Pancreas (tissue), 10 donors: ENCODE data around the gene MT1B. TPM values are rescaled to one million over a fixed set of nuclear protein-coding genes. Genes with fewer than 3 reads are reported as not detected.

Experiments used
- ATAC-seq, 4 donors: fragments of 200-7000 bp; cut with Tn5 transposase; one replicate each; pipeline versions ENCODE4 v1.8.0 to v1.9.1; 2020; ENCODE audit warnings: mild to moderate bottlenecking in 4 of 4, moderate library complexity in 4 of 4
- DNase-seq, 6 donors: peaks; one replicate each; pipeline ENCODE4 v3.0.0-alpha.2; 2020
- FAIRE-seq: peaks from 2 replicates; lab custom pipeline; 2012; peaks lifted over from hg19 to GRCh38; lab: Jason Lieb, UNC
- H3K27ac ChIP-seq, 4 donors: fragments of 200-600 bp; sonication (generic); 1 replicate in 3 of 4; 2 replicates in 1 of 4; pipeline versions ENCODE4 v1.5.0 to v1.8.0; 2020
- H3K27me3 ChIP-seq, 4 donors: fragments of 200-600 bp; one replicate each; pipeline ENCODE4 v1.8.0; 2021
- H3K36me3 ChIP-seq, 3 donors: fragments of 200-600 bp; sonication (generic) in 1 of 3; one replicate each; pipeline versions ENCODE4 v1.5.0 to v1.8.0; 2020 to 2021
- H3K4me1 ChIP-seq, 3 donors: fragments of 200-600 bp; one replicate each; pipeline ENCODE4 v1.8.0; 2021
- H3K4me3 ChIP-seq, 4 donors: fragments of 200-600 bp; sonication (generic) in 2 of 4; one replicate each; pipeline versions ENCODE4 v1.5.0 to v1.8.0; 2020 to 2021
- H3K9me3 ChIP-seq, 4 donors: fragments of 200-600 bp; one replicate each; pipeline ENCODE4 v1.8.0; 2021
- CTCF ChIP-seq, 4 donors: fragments of 200-600 bp; sonication (generic) in 3 of 4; IDR thresholded peaks; one replicate each; pipeline versions ENCODE4 v1.5.0 to v1.8.0; 2021; ENCODE audit warnings: antibody characterized with exemption in 4 of 4
- WGBS, 2 donors: extraction: QIAGEN DNeasy Blood & Tissue Kit; methylation state at CpG; one replicate each; pipeline ENCODE4 v1.1.7; 2013; 5-methylcytosine and 5-hydroxymethylcytosine counted together
- intact Hi-C, 3 donors: fragments of 100-400 bp; cut with DNase I; formaldehyde crosslinking; loops; one replicate each; pipeline versions ENCODE4 v1.11.1 to v1.14.2; 2022
- polyA plus RNA-seq, 2 donors: library from polyadenylated mRNA; stranded (reverse); fragments of 200-250 nt; gene quantifications; one replicate each; pipeline ENCODE4 v1.2.3, GENCODE V29; 2013
- total RNA-seq, 6 donors: library from RNA; stranded (reverse); fragmentation: NEBNext Ultra II Directional in 4 of 6; extraction: Animal tissue kit (Norgen Biotek cat#: 25700) in 4 of 6; gene quantifications; one replicate each; pipeline versions ENCODE4 v1.2.1 to v1.2.4, GENCODE V29; 2021 to 2023
- donor health status: healthy with polysubstance abuse.
- donor health status: DM: no; HTN: no; CAD: no; lungs with moderate emphysema.
- donor health status: DM: no; HTN: no; CAD: no.
- donor health status: control.
- donor health status: control.
- donor health status: Bipolar disorder and iron deficiency.
- donor health status: DM: yes; HTN: yes; CAD: no.
- donor health status: DM: no; HTN: no; CAD: no.
- donor health status: DM: no; HTN: no; CAD: no.
- donor health status: DM: yes; HTN: yes; CAD: no.

MT1B gene
- total and polyA plus RNA-seq, 8 donors = not detected

- DNase-seq = peak in 4 of 6 donors; percentile 50 to 65 (median 59)
- Histone ChIP-seq H3K4me3 (no peak overlapping the region), H3K9me3 (no peaks in the 10 kb centered on the region), H3K4me1 (peaks cover 0 to 20% (median 0%) of the 10 kb centered on the region in 3 donors), H3K27me3 (no peaks in the 10 kb centered on the region), H3K27ac (peak overlapping the region in 3 of 4 donors; percentile 5 to 42 (median 33)), H3K36me3 (no peaks in the 10 kb centered on the region)
- intact Hi-C loops = no loop called here
- no peak for TF ChIP-seq CTCF (IDR thresholded peaks at IDR 0.05)
- 41 to 50% methylated on average over 2 of the region's 2 CpGs for WGBS, 2 donors
- ATAC-seq = peak; percentile 2 to 20 (median 12)
- FAIRE-seq = no peak
These were observed 40.3 kb upstream of the MT1B start for GRCh38 chr16:56611281-56611833.

GRCh38 chr16:56613706-56614105 is 38.0 kb upstream of the MT1B start:
- Histone ChIP-seq H3K36me3 (no peaks in the 10 kb centered on the region), H3K9me3 (no peaks in the 10 kb centered on the region), H3K27me3 (no peaks in the 10 kb centered on the region), H3K4me3 (no peak overlapping the region), H3K4me1 (peaks cover 0 to 23% (median 6%) of the 10 kb centered on the region in 3 donors), H3K27ac (no peak overlapping the region)
- TF ChIP-seq CTCF (IDR thresholded peaks at IDR 0.05) = no peak
- DNase-seq = no peak
- ATAC-seq = no peak
- intact Hi-C loops = no loop called here
- FAIRE-seq = no peak

GRCh38 chr16:56614549-56614991 is 37.1 kb upstream of the MT1B start:
- no peak for TF ChIP-seq CTCF (IDR thresholded peaks at IDR 0.05)
- H3K4me1 ChIP-seq = peaks cover 3 to 28% (median 6%) of the 10 kb centered on the region in 3 donors
- no peak for ATAC-seq
- DNase-seq = no peak
- intact Hi-C loops = no loop called here
- no peak for FAIRE-seq
- no peaks in the 10 kb centered on the region for H3K36me3 ChIP-seq
- no peak overlapping the region for H3K4me3 ChIP-seq
- no peaks in the 10 kb centered on the region for H3K9me3 ChIP-seq
- no peak overlapping the region for H3K27ac ChIP-seq
- H3K27me3 ChIP-seq = no peaks in the 10 kb centered on the region

- Histone ChIP-seq H3K4me1 (peaks cover 3 to 22% (median 6%) of the 10 kb centered on the region in 3 donors), H3K9me3 (no peaks in the 10 kb centered on the region), H3K27me3 (no peaks in the 10 kb centered on the region), H3K36me3 (no peaks in the 10 kb centered on the region), H3K4me3 (no peak overlapping the region), H3K27ac (no peak overlapping the region)
- WGBS, 2 donors = 40 to 47% methylated on average over 3 of the region's 3 CpGs
- intact Hi-C loops = no loop called here
- ATAC-seq (no peak), FAIRE-seq (no peak), DNase-seq (no peak)
- no peak for TF ChIP-seq CTCF (IDR thresholded peaks at IDR 0.05)
These were observed 36.3 kb upstream of the MT1B start for GRCh38 chr16:56615353-56615752.

GRCh38 chr16:56616608-56617211 is 35.0 kb upstream of the MT1B start:
- DNase-seq (no peak), FAIRE-seq (no peak), ATAC-seq (peak in 3 of 4 donors; percentile 21 to 37 (median 29))
- peak overlapping the region; percentile 15 to 66 (median 46) for H3K27ac ChIP-seq
- WGBS, 2 donors = 52 to 55% methylated on average over 23 of the region's 23 CpGs
- peak overlapping the region; percentile 16 to 55 (median 30) for H3K4me3 ChIP-seq
- intact Hi-C loops = no loop called here
- TF ChIP-seq CTCF (IDR thresholded peaks at IDR 0.05) = no peak
- H3K4me1 ChIP-seq = peaks cover 3 to 19% (median 6%) of the 10 kb centered on the region in 3 donors
- no peaks in the 10 kb centered on the region for H3K36me3 ChIP-seq
- H3K9me3 ChIP-seq = no peaks in the 10 kb centered on the region
- no peaks in the 10 kb centered on the region for H3K27me3 ChIP-seq
